RKO (cell line): Measurements from ENCODE around the gene UVRAG.
"Not testable (repeated sequence)": the region's sequence is repeated elsewhere in the genome, so short reads cannot be mapped to it uniquely, and the experiment has no call there.

ENCODE experiments used
- DNase-seq: peaks from one replicate; pipeline ENCODE4 v3.0.0-alpha.2; 2016; ENCODE audit warnings: low spot score

The UVRAG gene

GRCh38 chr11:76026862-76027261 is 211.9 kb downstream of the UVRAG start:
- DNase-seq, result no peak

DNA sequence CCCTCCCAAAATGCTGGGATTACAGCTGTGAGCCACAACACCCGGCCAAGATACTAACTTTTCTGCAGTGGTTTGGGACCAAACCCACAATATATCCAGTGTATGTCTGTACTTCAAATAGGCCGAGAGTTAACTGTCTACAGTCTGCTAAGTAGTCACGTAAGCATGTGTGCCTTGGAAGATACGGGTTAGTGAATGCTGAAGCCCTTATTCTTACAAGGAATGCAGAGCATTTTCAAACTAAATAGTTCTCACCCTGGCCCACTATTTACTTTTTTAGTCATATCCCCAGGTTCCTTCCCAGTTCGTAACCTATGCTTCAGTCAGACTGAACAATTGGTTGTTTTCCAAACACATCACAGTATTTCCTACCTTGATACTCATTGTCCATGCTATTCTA is 215.3 kb downstream of the UVRAG start:
- no peak for DNase-seq

- DNase-seq, result no peak
Observed at GRCh38 chr11:76030968-76031590, 216.1 kb downstream of the UVRAG start.

DNA sequence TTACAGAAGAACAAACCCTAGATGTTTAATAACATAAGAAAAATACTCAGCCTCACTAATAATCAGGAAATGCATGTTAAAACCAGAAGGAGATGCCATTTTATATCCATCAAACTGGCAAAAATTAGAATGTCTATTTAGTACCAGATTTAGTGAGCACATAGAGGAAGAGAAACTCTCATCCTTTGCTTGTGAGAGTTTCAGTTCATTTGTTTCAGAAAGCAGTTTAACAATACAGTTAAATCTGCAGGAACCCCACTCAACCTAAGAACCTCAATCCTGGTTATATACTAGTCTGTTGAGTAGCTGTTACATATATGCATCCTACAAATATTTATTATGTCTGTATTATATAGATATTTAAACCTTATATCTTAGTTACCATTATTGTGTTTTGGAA is 218.7 kb downstream of the UVRAG start:
- no peak for DNase-seq

DNA sequence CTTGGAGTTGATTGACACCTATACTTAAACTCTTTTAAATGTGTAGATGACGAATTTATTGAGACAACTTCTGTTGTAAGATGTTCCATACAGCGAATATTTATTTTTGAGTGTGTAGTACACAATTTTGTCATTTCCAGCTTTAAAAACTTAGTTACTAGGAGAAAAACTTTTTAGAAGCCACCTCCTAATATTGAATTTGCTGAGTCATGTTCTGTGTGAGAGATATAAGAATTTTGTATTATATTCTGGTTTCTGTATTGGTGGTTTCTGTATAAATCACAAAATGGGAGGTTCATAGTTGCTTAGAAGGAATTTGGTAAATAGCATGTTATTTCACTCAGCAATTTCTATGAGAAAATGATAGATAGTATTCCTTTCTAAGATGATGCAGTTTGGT is 220.0 kb downstream of the UVRAG start:
- no peak for DNase-seq

- DNase-seq, result no peak
Observed at GRCh38 chr11:76038608-76039007, 223.6 kb downstream of the UVRAG start.

GRCh38 chr11:76041208-76041607 is 226.2 kb downstream of the UVRAG start:
- peak; percentile 5 for DNase-seq

DNA sequence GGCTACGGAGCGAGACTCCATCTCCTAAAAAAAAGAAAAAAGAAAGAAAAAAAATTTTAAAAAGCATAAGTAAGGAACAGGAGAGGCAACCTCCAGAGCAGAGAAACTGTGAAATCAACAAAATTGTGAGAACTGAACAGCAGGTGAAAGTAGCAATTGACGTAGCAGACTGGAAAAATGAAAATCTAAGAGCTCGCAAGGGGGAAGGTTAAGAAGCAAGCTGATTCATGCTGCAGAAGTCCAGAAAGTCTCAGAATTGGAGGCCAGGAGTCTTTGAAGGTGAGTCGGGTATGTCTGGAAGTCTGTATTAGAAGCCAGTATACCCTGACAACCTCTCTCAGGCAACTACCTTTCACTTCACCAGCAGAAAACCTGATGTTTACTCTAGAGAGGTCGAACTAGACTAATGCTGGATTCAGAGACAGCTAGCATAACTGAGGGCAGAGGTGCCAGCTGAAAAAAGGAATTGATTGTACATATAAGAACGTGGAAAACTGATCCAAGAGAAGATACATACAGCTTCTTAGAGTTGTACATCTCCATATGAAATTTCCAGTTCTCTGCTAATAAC is 229.8 kb downstream of the UVRAG start:
- no peak for DNase-seq

- DNase-seq, result no peak
Observed at GRCh38 chr11:76047231-76047630, 232.2 kb downstream of the UVRAG start.

DNA sequence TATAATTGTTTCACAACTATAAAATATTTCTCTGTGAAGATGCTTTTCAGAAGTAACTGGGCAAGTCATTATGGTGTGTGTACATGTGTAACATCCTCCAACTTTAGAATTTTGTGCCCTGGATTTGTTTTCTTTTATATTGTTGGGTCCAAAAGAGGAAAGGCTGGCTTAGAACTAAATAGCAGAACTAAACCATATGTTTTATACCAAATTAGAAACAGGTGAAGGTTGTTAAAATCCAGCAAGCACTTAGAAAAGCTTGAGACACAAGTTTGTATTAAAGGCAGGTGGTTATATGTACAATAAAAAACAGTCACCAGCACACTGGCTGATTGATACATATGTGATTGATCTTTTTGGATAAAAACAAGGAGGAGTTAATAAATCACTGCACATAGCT is 232.8 kb downstream of the UVRAG start:
- no peak for DNase-seq

DNA sequence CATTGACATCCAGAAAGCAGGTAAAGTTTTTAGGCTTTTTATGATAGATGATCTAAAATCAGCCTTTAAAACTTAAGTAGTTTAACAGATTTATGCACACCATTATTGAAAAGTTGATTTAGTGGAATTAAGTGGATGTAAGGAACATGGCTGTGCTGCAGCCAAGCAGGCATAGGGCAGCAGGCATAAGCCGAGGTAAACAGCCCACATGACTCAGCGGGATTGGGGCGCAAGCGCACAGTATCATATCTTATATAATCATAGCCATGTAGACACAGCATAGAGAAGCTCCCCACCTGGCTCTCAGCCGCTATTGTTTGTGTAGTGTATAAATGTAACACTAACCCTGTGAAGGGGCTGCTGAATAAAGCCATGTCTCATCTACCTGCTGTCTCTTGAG is 233.8 kb downstream of the UVRAG start:
- peak; percentile 33 for DNase-seq

DNA sequence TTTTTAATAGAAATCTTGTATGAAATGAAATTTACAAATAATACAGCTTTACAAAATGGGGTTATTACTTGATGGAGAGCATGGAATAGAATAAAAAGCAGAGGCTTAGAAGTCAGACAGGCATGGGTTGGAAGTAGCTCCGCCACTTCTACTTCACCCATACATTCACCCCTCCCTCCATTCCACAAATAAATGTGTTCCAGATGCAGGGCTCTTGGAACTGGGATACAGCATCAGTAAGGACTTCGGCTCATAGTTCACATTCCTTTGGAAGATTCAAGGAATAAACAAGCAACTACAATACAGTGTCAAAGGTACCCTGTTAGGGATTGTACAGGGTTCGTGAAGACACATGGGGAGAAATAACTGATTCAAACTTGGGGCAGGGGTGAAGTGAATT is 234.5 kb downstream of the UVRAG start:
- no peak for DNase-seq

GRCh38 chr11:76051937-76052336 is 236.9 kb downstream of the UVRAG start:
- no peak for DNase-seq

DNA sequence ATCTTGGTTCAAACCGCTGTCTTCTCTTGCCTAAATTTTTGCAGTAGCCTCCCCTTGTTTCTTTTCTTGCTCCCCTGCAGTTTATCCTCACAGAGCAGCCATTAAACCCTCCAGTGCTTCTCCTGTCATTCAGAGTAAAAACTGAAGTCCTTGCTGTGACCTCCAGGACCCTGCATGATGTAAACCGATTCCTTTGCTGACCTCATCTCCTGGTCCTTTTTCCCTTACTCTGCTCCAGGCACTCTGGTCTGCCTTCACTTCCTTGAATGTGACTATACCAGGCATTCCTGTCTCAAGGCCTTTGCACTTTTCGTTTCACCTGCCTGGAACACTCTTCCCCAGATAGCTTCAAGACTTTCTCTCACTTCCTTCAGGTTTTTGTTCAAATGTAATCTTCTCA is 239.3 kb downstream of the UVRAG start:
- no peak for DNase-seq

DNA sequence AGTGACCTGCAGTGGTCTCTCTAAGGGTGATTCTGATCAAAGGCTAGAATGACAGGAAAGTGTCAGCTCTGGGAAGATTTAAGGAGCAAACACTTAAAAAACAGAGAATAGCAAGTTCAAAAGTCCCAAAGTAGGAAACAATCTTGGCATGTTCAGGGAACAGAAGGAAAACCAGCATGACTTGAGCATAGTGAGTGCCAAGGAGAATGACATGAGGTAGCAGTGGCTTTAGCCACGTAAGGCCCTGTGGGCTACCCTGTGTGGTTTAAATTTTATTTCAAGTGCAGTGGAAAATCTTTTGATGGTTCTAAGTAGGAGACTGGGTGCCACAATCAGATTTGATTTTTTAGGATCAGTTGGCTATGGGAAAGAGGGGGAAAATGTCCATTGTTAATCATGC is 241.9 kb downstream of the UVRAG start:
- no peak for DNase-seq

DNA sequence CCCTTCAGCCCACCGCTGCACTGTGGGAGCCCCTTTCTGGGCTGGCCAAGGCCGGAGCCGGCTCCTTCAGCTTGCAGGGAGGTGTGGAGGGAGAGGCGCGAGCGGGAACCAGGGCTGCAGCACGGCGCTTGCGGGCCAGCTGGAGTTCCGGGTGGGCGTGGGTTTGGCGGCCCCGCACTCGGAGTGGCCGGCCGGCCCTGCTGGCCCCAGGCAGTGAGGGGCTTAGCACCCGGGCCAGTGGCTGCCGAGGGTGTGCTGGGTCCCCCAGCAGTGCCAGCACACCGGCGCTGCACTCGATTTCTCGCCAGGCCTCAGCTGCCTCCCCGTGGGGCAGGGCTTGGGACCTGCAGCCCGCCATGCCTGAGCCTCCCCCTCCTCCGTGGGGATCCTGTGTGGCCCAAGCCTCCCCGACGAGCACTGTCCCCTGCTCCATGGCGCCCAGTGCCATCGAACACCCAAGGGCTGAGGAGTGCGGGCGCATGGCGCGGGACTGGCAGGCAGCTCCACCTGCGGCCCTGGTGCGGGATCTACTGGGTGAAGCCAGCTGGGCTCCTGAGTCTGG is 245.5 kb downstream of the UVRAG start:
- not testable (repeated sequence) for DNase-seq

DNA sequence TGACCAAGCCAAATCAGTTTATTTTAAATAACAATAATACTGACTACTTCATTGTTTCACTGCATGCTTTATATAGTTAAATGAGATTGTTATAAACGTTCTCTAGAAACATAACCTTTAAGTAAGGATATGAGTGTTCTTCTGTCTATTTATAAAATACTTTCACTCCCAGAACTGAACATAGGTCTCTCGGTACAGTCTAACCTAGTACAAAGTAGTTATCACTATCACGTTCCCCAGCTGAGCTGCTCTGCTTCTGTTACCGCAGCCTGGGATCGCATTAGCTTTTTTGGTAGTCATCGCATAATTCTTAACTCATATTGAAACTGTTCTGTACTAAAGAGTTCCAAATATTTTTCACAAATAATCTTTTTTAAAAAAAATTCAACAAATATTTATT is 247.7 kb downstream of the UVRAG start:
- no peak for DNase-seq

DNA sequence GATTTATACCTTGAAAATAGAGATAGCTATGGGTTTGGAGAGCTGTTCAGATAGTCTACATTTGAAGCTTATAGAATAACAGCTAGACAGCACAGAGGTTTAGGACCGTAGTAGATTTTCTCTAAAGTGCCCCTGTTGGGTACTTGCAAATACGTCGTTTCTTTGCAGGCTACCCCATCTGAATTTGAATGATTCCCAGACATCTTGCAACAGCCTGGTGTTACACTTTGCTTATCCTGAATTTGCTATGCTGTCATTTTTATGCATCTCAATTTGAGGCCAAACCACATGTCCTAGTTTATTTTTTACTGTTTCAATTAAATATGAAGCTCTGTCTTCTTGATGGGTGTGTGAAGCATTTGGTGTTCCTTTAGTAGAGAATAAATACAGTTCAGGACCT is 249.2 kb downstream of the UVRAG start:
- DNase-seq, result no peak

DNA sequence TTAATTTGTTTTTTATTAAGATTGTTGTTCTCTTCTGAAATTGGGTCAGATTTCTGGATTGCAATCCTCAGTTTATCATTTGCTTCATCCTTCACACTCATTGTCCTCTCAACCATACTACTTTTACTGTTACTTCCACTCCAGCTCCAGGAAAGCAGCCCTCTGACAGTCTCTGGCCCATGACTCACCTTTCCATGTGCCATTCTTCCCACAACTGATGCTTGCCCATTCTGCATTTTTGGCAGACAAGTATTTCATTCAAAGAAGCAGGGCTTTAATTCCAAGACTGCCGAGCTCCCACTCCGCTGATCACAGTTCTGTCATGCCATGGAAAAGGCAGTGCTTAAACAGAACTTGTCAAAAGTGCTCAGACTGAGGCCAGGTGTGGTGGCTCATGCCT is 252.1 kb downstream of the UVRAG start:
- no peak for DNase-seq

GRCh38 chr11:76069001-76069400 is 254.0 kb downstream of the UVRAG start:
- DNase-seq, result no peak

DNA sequence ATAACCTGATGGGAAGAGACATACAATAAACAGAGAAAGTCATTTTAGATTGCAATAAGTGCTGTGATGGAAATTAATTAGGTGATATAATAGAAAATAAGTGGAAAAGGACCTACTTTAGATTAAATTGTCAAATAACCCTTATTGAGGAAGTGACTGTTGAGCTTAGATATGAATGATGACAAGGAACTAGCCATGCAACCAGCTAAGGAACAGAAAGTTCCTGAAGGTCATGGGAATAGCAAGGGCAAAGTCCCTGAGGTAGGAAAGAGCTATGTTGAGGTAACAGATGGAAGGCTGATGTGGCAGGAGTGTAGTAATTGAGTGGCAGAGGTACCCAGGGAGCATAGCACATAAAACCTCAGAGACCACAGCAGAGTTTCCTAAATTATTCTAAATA is 256.1 kb downstream of the UVRAG start:
- no peak for DNase-seq

DNA sequence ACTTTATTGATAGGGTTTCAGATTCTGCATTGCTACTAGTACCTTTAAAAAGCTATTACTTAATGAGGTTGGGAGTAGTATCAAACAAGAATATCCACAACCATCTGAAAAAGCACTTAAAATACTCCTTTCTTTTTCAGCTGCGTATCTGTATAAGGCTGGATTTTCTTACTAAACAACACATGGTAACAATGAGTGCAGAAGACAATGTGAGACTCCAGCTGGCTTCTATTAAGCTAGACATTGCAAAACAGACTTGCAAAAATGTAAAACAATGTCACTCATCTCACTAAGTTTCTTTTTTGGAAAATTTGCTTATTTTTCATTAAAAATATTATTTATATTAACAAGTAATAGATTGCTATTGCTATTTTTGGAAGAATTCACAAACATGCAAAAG is 258.7 kb downstream of the UVRAG start:
- DNase-seq, result no peak

- no peak for DNase-seq
Observed at GRCh38 chr11:76074148-76075095, 259.4 kb downstream of the UVRAG start.
